Right atrium auricular region (tissue), 2 donors: ENCODE data around the gene IGFL4. TPM values are rescaled to one million over a fixed set of nuclear protein-coding genes. Genes with fewer than 3 reads are reported as not detected.

Experiments used
- DNase-seq: peaks from one replicate; pipeline ENCODE4 v3.0.0-alpha.2; 2019; ENCODE audit warnings: low spot score
- H3K27ac ChIP-seq, 2 donors: fragments of 200-600 bp; sonication (generic); 1 replicate in 1 of 2; 2 replicates in 1 of 2; pipeline ENCODE4 v1.5.1; 2016 to 2019
- H3K27me3 ChIP-seq, 2 donors: fragments of 200-600 bp; sonication (generic); one replicate each; pipeline versions ENCODE4 v1.5.1 to v1.6.0; 2017 to 2019
- H3K36me3 ChIP-seq: fragments of 200-600 bp; sonication (generic); one replicate; pipeline ENCODE4 v1.5.1; 2016
- H3K4me1 ChIP-seq, 2 donors: fragments of 200-600 bp; sonication (generic); one replicate each; pipeline versions ENCODE4 v1.5.1 to v1.6.0; 2017 to 2019
- H3K4me3 ChIP-seq, 2 donors: fragments of 200-600 bp; sonication (generic); 1 replicate in 1 of 2; 2 replicates in 1 of 2; pipeline ENCODE4 v1.5.1; 2017 to 2019; ENCODE audit warnings: mild to moderate bottlenecking in 1 of 2, moderate library complexity in 1 of 2
- H3K9me3 ChIP-seq, 2 donors: fragments of 200-600 bp; sonication (generic); one replicate each; pipeline ENCODE4 v1.5.1; 2019
- CTCF ChIP-seq, 2 donors: fragments of 200-600 bp; sonication (generic); IDR thresholded peaks; one replicate each; pipeline ENCODE4 v1.5.1; 2019; ENCODE audit warnings: antibody characterized with exemption in 2 of 2
- microRNA counts, 2 donors: library from miRNA; unstranded; fragments of <30 nt; microRNA quantifications; one replicate each; lab custom pipeline; 2016 to 2017
- microRNA-seq, 2 donors: library from miRNA; unstranded; fragments of <30 nt; microRNA quantifications; one replicate each; pipeline ENCODE4, GENCODE V29; 2016 to 2017; ENCODE audit warnings: borderline number of aligned reads in 2 of 2, borderline replicate concordance in 1 of 2
- total RNA-seq, 2 donors: library from RNA; depleted of rRNA; stranded (reverse); fragments of >200 nt; gene quantifications; one replicate each; pipeline ENCODE4 v1.1.0, GENCODE V29; 2016

Gene IGFL4
- total RNA-seq, 2 donors from 2014 or later = not detected

GRCh38 chr19:45995715-45996385 is 45.0 kb downstream of the IGFL4 start:
- no peaks in the 10 kb centered on the region for H3K9me3 ChIP-seq
- no peaks in the 10 kb centered on the region for H3K36me3 ChIP-seq
- no peak for TF ChIP-seq CTCF (IDR thresholded peaks at IDR 0.05)
- peak overlapping the region; percentile 69 to 81 for H3K27ac ChIP-seq
- H3K4me3 ChIP-seq = peak overlapping the region; percentile 77 to 91
- H3K4me1 ChIP-seq = peaks cover 0 to 24% of the 10 kb centered on the region in 2 donors
- H3K27me3 ChIP-seq = no peaks in the 10 kb centered on the region
- no peak for DNase-seq

GRCh38 chr19:45994998-45995714 is 45.6 kb downstream of the IGFL4 start, which contains the start of gene CCDC61:
TSS of gene CCDC61 (plus strand) at chr19:45995467. CDS start at chr19:46003019, 7,552 bp downstream.
- H3K4me3 ChIP-seq = peak within 1 kb of the TSS; percentile 77 to 91
- H3K4me1 ChIP-seq = peaks cover 0 to 17% of the 10 kb centered on the region in 2 donors
- peak; percentile 99 for DNase-seq
- no peak for TF ChIP-seq CTCF (IDR thresholded peaks at IDR 0.05)
- peak within 1 kb of the TSS; percentile 69 to 81 for H3K27ac ChIP-seq
- H3K36me3 ChIP-seq = no peaks in the 10 kb centered on the region
- no peaks in the 10 kb centered on the region for H3K9me3 ChIP-seq
- no peaks in the 10 kb centered on the region for H3K27me3 ChIP-seq

GRCh38 chr19:45994456-45994997 is 46.3 kb downstream of the IGFL4 start:
- no peak for TF ChIP-seq CTCF (IDR thresholded peaks at IDR 0.05)
- H3K36me3 ChIP-seq = no peaks in the 10 kb centered on the region
- no peak for DNase-seq
- no peaks in the 10 kb centered on the region for H3K27me3 ChIP-seq
- H3K4me1 ChIP-seq = peaks cover 0 to 11% of the 10 kb centered on the region in 2 donors
- peak overlapping the region; percentile 55 to 91 for H3K4me3 ChIP-seq
- no peaks in the 10 kb centered on the region for H3K9me3 ChIP-seq
- H3K27ac ChIP-seq = no peak overlapping the region

GRCh38 chr19:45990113-45990728 is 50.6 kb downstream of the IGFL4 start:
- no peaks in the 10 kb centered on the region for H3K4me1 ChIP-seq
- H3K4me3 ChIP-seq = no peak overlapping the region
- no peaks in the 10 kb centered on the region for H3K36me3 ChIP-seq
- no peak for DNase-seq
- H3K9me3 ChIP-seq = no peaks in the 10 kb centered on the region
- H3K27me3 ChIP-seq = no peaks in the 10 kb centered on the region
- TF ChIP-seq CTCF (IDR thresholded peaks at IDR 0.05) = no peak
- H3K27ac ChIP-seq = no peak overlapping the region

MicroRNA genes within 50 kb of the gene (microRNA counts, 767-probe panel; counts per million panel counts)
- microRNA hsa-miR-769-3p (lab: Ali Mortazavi, UCI) (0 to 31.0 counts per million in 2 donors), microRNA hsa-miR-769-5p (lab: Ali Mortazavi, UCI) (0 to 1,139 counts per million in 2 donors)

Small RNAs within 50 kb of the gene (microRNA-seq; reads per million reads assigned to microRNA genes)
- gene MIR769 = 36.1 to 48.9 reads per million in 2 donors

Other genes with a start within 250 kb of the IGFL4 start
- 10 to 100 TPM; 41.5 to 55.9 TPM for gene DMWD, start 248.2 kb downstream of the IGFL4 start, total RNA-seq
- not detected for gene RSPH6A, start 225.7 kb downstream of the IGFL4 start, total RNA-seq
- gene SYMPK, start 177.9 kb downstream of the IGFL4 start, total RNA-seq = 10 to 100 TPM; 16.4 to 20.6 TPM
- gene FOXA3, start 176.7 kb downstream of the IGFL4 start, total RNA-seq = not detected
- 10 to 100 TPM; 24.2 to 30.5 TPM for gene IRF2BP1, start 154.9 kb downstream of the IGFL4 start, total RNA-seq
- gene MYPOP, start 138.4 kb downstream of the IGFL4 start, total RNA-seq = 1 to 10 TPM; 6.0 to 7.2 TPM
- gene NANOS2, start 126.2 kb downstream of the IGFL4 start, total RNA-seq = not detected
- 1 to 10 TPM; 1.5 to 3.9 TPM for gene NOVA2, start 67.1 kb downstream of the IGFL4 start, total RNA-seq
- gene CCDC61, start 45.5 kb downstream of the IGFL4 start, total RNA-seq = 1 to 10 TPM; 5.3 to 7.8 TPM
- not detected for gene PGLYRP1, start 17.9 kb downstream of the IGFL4 start, total RNA-seq
- gene IGFL3, start 83.7 kb upstream of the IGFL4 start, total RNA-seq = not detected
- gene IGFL2, start 107.2 kb upstream of the IGFL4 start, total RNA-seq = 1 to 10 TPM in 1 of 2 donors, not detected in 1; 1.8 TPM
- not detected for gene IGFL1, start 188.7 kb upstream of the IGFL4 start, total RNA-seq